Measurements from ENCODE around the gene RELN.
A peak's percentile ranks its signal among the peaks of the same experiment; 100 is the strongest.

RELN gene

GRCh38 chr7:103632972-103633371 lies 356.5 kb downstream of the RELN start:
- no peak for DNase-seq (ENCODE audit: low spot score)

- no peak for DNase-seq (ENCODE audit: low spot score)
These were observed 357.3 kb downstream of the RELN start for GRCh38 chr7:103632005-103632639.

GRCh38 chr7:103630318-103630717 lies 359.1 kb downstream of the RELN start:
- DNase-seq (ENCODE audit: low spot score), result peak; percentile 37

GRCh38 chr7:103628742-103629141 lies 360.7 kb downstream of the RELN start:
- DNase-seq (ENCODE audit: low spot score), result no peak

GRCh38 chr7:103626776-103627175 lies 362.7 kb downstream of the RELN start:
- no peak for DNase-seq (ENCODE audit: low spot score)

- no peak for DNase-seq (ENCODE audit: low spot score)
These were observed 367.2 kb downstream of the RELN start for GRCh38 chr7:103622274-103622673.

- DNase-seq (ENCODE audit: low spot score), result peak; percentile 21
These were observed 375.5 kb downstream of the RELN start for GRCh38 chr7:103613655-103614642.

- no peak for DNase-seq (ENCODE audit: low spot score)
These were observed 379.7 kb downstream of the RELN start for GRCh38 chr7:103609778-103610177.

- no peak for DNase-seq (ENCODE audit: low spot score)
These were observed 383.8 kb downstream of the RELN start for GRCh38 chr7:103605640-103606039.

GRCh38 chr7:103598326-103598905 lies 391.0 kb downstream of the RELN start:
- no peak for DNase-seq (ENCODE audit: low spot score)

GRCh38 chr7:103597606-103598005 lies 391.9 kb downstream of the RELN start:
- DNase-seq (ENCODE audit: low spot score), result no peak

GRCh38 chr7:103594186-103594585 lies 395.3 kb downstream of the RELN start:
- DNase-seq (ENCODE audit: low spot score), result no peak

GRCh38 chr7:103593691-103594090 lies 395.8 kb downstream of the RELN start:
- DNase-seq (ENCODE audit: low spot score), result no peak

GRCh38 chr7:103592844-103593243 lies 396.6 kb downstream of the RELN start:
- no peak for DNase-seq (ENCODE audit: low spot score)

GRCh38 chr7:103592187-103592586 lies 397.3 kb downstream of the RELN start:
- no peak for DNase-seq (ENCODE audit: low spot score)

- no peak for DNase-seq (ENCODE audit: low spot score)
These were observed 409.4 kb downstream of the RELN start for GRCh38 chr7:103580031-103580430.

- DNase-seq (ENCODE audit: low spot score), result no peak
These were observed 412.4 kb downstream of the RELN start for GRCh38 chr7:103577059-103577458.

GRCh38 chr7:103576641-103577040 lies 412.8 kb downstream of the RELN start:
- DNase-seq (ENCODE audit: low spot score), result no peak

GRCh38 chr7:103574576-103574975 lies 414.9 kb downstream of the RELN start:
- DNase-seq (ENCODE audit: low spot score), result no peak

GRCh38 chr7:103573479-103574058 lies 415.9 kb downstream of the RELN start:
- peak; percentile 68 for DNase-seq (ENCODE audit: low spot score)

GRCh38 chr7:103571586-103571985 lies 417.9 kb downstream of the RELN start:
- no peak for DNase-seq (ENCODE audit: low spot score)

GRCh38 chr7:103569621-103570305 lies 419.7 kb downstream of the RELN start:
- DNase-seq (ENCODE audit: low spot score), result no peak

Data from RKO (cell line).